Measurements from ENCODE around the gene MYZAP. TPM values are rescaled to one million over a fixed set of nuclear protein-coding genes. Genes with fewer than 3 reads are reported as not detected.
A peak's percentile ranks its signal among the peaks of the same experiment; 100 is the strongest.

Gene MYZAP
- total and polyA plus RNA-seq, 9 of the 15 experiments (the other 6 are each of a cell fraction or from before 2014, with no cell fraction given), result 0.03 TPM; not detected in 8

- DNase-seq (ENCODE audit: extremely low read depth in 1 of 4, low spot score in 3 of 4), result no peak
- H3K4me2 ChIP-seq (ENCODE audit: insufficient read depth, low read length), result no peak overlapping the region
- peaks cover 14 to 64% of the 10 kb centered on the region in 2 experiments for H3K27me3 ChIP-seq (ENCODE audit: control insufficient read depth in 2 of 2, insufficient read depth in 2 of 2, low read length in 2 of 2)
- H3K79me2 ChIP-seq (ENCODE audit: control insufficient read depth, insufficient read depth, low read length), result no peaks in the 10 kb centered on the region
- 0 out of 2 replicates have a peak, but pooled peaks have one; percentile 5 for TF ChIP-seq CBFA2T3 (IDR thresholded peaks at IDR 0.05)
- no peak for TF ChIP-seq MCM5 (IDR thresholded peaks at IDR 0.05; ENCODE audit: low read depth)
- TF ChIP-seq FOSL1 (tag; conservative IDR thresholded peaks at IDR 0.05), result peak; percentile 31; the same call in 1 of the 2 replicates
- TF ChIP-seq, protein P1, sequence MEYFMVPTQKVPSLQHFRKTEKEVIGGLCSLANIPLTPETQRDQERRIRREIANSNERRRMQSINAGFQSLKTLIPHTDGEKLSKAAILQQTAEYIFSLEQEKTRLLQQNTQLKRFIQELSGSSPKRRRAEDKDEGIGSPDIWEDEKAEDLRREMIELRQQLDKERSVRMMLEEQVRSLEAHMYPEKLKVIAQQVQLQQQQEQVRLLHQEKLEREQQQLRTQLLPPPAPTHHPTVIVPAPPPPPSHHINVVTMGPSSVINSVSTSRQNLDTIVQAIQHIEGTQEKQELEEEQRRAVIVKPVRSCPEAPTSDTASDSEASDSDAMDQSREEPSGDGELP (CRISPR knock-in tag; IDR thresholded peaks at IDR 0.05; ENCODE audit: borderline replicate concordance), result 0 out of 2 replicates have a peak, but pooled peaks have one; percentile 16
- BruUV-seq (replicated peaks), result no TSS peak
- H2AFZ ChIP-seq (ENCODE audit: low read depth, low read length), result no peak overlapping the region
- ChIA-PET CTCF (ENCODE audit: low intra/inter-chr PET ratio) (no interaction called here), POLR2A (interaction anchor here (0.8 kb wide), 1 partner anchor 13 kb away, joined by 3 read pairs; no protein-coding TSS in a partner anchor)
- intact Hi-C loops (cut with micrococcal nuclease), result no loop called here
- no peak for FAIRE-seq
- no peaks in the 10 kb centered on the region; a peak in 1 of 5 replicates for H3K4me1 ChIP-seq (replicated peaks in 1 of 2; ENCODE audit: control insufficient read depth in 2 of 2, insufficient read depth in 2 of 2, low read length in 2 of 2)
- H3K4me3 ChIP-seq, result no peak overlapping the region
- no peaks in the 10 kb centered on the region for H3K9me3 ChIP-seq (replicated peaks; ENCODE audit: control insufficient read depth, insufficient read depth, low read depth, low read length)
- H3K36me3 ChIP-seq (ENCODE audit: control insufficient read depth, insufficient read depth, low read length), result no peaks in the 10 kb centered on the region
- H3K9me1 ChIP-seq (ENCODE audit: control insufficient read depth, insufficient read depth, low read length), result no peaks in the 10 kb centered on the region
- H3K27ac ChIP-seq (ENCODE audit: extremely low read depth, low read depth, low read length), result no peak overlapping the region
- 14% methylated on average over 3 of the region's 3 CpGs for WGBS (ENCODE audit: insufficient coverage, low coverage, missing lambda C conversion rate)
- no peak for ATAC-seq
- in situ Hi-C loops (cut with MboI), result loop anchor here (25.0 kb wide), 1 partner anchor 507 kb away; the partner anchor contains the start of gene ALDH1A2
- no peaks in the 10 kb centered on the region; the same call in 1 of the 2 replicates for H4K20me1 ChIP-seq (replicated peaks; ENCODE audit: control insufficient read depth, insufficient read depth, low read length)
- H3K9ac ChIP-seq (ENCODE audit: insufficient read depth in 1 of 2, low read depth in 2 of 2, low read length in 2 of 2), result no peak overlapping the region
Observed at GRCh38 chr15:57555270-57555669, 36.4 kb upstream of the MYZAP start.

DNA sequence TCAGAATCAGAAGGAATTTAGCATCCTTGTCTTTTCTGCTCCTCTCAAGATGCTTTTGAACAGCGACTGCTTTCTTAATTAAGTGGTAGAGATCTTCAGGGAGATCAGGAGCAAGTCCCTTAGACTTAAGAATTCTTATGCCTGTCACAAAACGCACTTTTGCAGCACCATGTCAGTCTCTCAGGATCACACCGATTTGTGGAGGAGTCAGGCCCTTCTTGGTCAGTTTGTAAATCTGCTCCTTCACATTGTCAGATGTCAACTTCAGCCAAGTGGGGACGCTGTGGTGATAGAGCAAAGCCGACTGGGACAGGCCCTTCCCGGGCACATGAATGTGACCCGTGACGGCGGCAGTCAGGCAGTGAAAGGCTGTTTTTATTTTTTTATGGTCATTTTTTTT, 35.7 kb upstream of the MYZAP start:
- ChIA-PET CTCF (ENCODE audit: low intra/inter-chr PET ratio) (no interaction called here), POLR2A (no interaction called here)
- BruUV-seq (replicated peaks), result no TSS peak
- H2AFZ ChIP-seq (ENCODE audit: low read depth, low read length), result no peak overlapping the region
- H3K27me3 ChIP-seq (ENCODE audit: control insufficient read depth in 2 of 2, insufficient read depth in 2 of 2, low read length in 2 of 2), result peaks cover 14 to 59% of the 10 kb centered on the region in 2 experiments
- no peak overlapping the region for H3K9ac ChIP-seq (ENCODE audit: insufficient read depth in 1 of 2, low read depth in 2 of 2, low read length in 2 of 2)
- no peaks in the 10 kb centered on the region for H3K9me3 ChIP-seq (replicated peaks; ENCODE audit: control insufficient read depth, insufficient read depth, low read depth, low read length)
- ATAC-seq, result no peak
- in situ Hi-C loops (cut with MboI) (loop anchor here (25.0 kb wide), 1 partner anchor 506 kb away; the partner anchor contains the start of gene ALDH1A2), intact Hi-C loops (cut with micrococcal nuclease) (no loop called here)
- H3K9me1 ChIP-seq (ENCODE audit: control insufficient read depth, insufficient read depth, low read length), result no peaks in the 10 kb centered on the region
- H3K36me3 ChIP-seq (ENCODE audit: control insufficient read depth, insufficient read depth, low read length), result no peaks in the 10 kb centered on the region
- no peaks in the 10 kb centered on the region; a peak in 1 of 5 replicates for H3K4me1 ChIP-seq (replicated peaks in 1 of 2; ENCODE audit: control insufficient read depth in 2 of 2, insufficient read depth in 2 of 2, low read length in 2 of 2)
- 2% methylated on average over 9 of the region's 9 CpGs for WGBS (ENCODE audit: insufficient coverage, low coverage, missing lambda C conversion rate)
- H3K4me3 ChIP-seq, result no peak overlapping the region
- no peak for DNase-seq (ENCODE audit: extremely low read depth in 1 of 4, low spot score in 3 of 4)
- TF ChIP-seq, protein P2, sequence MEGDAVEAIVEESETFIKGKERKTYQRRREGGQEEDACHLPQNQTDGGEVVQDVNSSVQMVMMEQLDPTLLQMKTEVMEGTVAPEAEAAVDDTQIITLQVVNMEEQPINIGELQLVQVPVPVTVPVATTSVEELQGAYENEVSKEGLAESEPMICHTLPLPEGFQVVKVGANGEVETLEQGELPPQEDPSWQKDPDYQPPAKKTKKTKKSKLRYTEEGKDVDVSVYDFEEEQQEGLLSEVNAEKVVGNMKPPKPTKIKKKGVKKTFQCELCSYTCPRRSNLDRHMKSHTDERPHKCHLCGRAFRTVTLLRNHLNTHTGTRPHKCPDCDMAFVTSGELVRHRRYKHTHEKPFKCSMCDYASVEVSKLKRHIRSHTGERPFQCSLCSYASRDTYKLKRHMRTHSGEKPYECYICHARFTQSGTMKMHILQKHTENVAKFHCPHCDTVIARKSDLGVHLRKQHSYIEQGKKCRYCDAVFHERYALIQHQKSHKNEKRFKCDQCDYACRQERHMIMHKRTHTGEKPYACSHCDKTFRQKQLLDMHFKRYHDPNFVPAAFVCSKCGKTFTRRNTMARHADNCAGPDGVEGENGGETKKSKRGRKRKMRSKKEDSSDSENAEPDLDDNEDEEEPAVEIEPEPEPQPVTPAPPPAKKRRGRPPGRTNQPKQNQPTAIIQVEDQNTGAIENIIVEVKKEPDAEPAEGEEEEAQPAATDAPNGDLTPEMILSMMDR (IDR thresholded peaks at IDR 0.05 in 2 of 3, conservative IDR thresholded peaks at IDR 0.05 in 1 of 3; ENCODE audit: insufficient read depth in 2 of 3, low read depth in 1 of 3, low read length in 3 of 3), result peak in 1 of 3 experiments; percentile 14; a peak in 1 of 6 replicates
- TF ChIP-seq, protein P1 (CRISPR knock-in tag; IDR thresholded peaks at IDR 0.05; ENCODE audit: borderline replicate concordance), result no peak
- no peak for TF ChIP-seq STAT5B (CRISPR knock-in tag; IDR thresholded peaks at IDR 0.05)
- no peak overlapping the region for H3K4me2 ChIP-seq (ENCODE audit: insufficient read depth, low read length)
- no peaks in the 10 kb centered on the region for H3K79me2 ChIP-seq (ENCODE audit: control insufficient read depth, insufficient read depth, low read length)
- H3K27ac ChIP-seq (ENCODE audit: extremely low read depth, low read depth, low read length), result no peak overlapping the region
- FAIRE-seq, result no peak
- H4K20me1 ChIP-seq (replicated peaks; ENCODE audit: control insufficient read depth, insufficient read depth, low read length), result no peaks in the 10 kb centered on the region; the same call in 1 of the 2 replicates
